GM19238 (cell line): ENCODE results near the gene ABCC6.
"Not testable (repeated sequence)": the region's sequence is repeated elsewhere in the genome, so short reads cannot be mapped to it uniquely, and the experiment has no call there.

Source experiments
- DNase-seq: peaks from one replicate; pipeline ENCODE4 v3.0.0; 2011; ENCODE audit warnings: low spot score; ENCODE audit not compliant: insufficient read length

Gene ABCC6

DNA sequence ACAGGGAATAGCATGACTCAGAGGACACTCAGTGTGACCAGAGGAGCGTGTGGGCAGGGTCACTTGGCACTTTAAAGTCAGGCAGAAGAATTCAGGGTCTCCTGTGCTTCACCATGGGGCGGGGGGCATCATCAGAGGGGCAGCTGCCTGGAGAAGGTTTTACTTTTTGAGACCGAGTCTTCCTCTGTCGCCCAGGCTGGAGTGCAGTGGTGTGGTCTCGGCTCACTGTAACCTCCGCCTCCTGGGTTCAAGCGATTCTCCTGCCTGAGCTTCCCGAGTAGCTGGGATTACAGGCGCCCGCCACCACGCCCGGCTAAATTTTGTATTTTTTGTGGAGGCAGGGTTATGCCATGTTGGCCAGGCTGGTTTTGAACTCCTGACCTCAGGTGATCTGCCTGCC lies 32.3 kb downstream of the ABCC6 start:
- DNase-seq, result not testable (repeated sequence)

GRCh38 chr16:16190546-16190945 lies 32.7 kb downstream of the ABCC6 start:
- no peak for DNase-seq

- DNase-seq, result no peak
Measured at GRCh38 chr16:16189842-16190241, 33.5 kb downstream of the ABCC6 start.

GRCh38 chr16:16188827-16189226 lies 34.5 kb downstream of the ABCC6 start:
- no peak for DNase-seq

DNA sequence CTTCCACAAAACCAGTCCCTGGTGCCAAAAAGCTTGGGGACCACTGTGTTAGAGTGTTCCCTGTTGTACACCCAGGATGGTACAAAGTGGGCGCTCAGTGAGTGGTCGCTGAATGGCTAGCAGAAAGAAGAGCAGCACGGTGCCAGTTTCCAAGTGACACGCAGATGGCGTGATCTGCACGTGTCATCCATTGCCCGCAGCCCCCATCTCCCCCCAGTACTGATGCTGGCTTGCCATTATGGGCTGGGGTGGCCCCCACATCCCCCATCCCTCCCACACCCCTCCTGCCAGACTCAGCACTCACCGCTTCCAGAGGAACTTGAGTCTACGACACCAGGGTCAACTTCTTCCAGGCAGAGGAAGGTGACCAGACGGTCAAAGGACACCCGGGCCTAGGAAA lies 36.5 kb downstream of the ABCC6 start:
- DNase-seq, result no peak

DNA sequence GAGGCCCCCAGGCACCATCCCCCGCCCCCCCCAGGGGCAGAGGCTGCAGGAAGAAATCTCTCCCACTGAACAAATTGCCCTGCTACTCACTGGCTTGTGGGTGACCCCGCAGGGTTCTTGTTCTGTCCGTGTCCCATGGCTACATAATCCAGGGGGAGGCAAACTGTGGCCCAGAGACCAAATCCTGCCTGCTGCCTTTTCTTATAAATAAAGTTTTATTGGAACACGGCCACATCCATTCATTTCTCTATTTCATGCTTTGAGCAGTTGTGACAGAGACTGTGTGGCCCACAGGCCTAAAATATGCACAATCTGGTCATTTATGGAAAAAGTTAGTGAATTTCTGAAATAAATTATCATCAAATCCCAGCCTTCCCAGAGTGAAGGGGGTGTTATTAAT lies 38.2 kb downstream of the ABCC6 start:
- no peak for DNase-seq

GRCh38 chr16:16184594-16184993 lies 38.7 kb downstream of the ABCC6 start:
- DNase-seq, result no peak

DNA sequence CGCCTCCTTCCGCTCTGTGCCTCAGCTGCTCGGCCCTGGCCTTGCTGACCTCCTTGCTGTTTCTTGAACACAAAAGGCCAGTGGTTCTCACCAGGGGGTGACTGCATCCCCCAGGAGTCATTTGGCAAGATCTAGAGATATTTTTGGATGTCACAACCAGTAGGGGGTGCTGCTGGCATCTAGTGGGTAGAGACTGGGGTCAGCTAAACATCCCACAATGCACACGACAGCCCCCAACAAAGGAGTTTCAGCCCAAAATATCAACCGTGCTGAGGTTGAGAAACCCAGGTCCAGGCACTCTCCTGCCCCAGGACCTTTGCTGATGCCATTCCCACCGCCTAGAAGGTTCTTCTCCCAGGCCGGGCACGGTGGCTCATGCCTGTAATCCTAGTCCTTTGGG lies 39.7 kb downstream of the ABCC6 start:
- no peak for DNase-seq

DNA sequence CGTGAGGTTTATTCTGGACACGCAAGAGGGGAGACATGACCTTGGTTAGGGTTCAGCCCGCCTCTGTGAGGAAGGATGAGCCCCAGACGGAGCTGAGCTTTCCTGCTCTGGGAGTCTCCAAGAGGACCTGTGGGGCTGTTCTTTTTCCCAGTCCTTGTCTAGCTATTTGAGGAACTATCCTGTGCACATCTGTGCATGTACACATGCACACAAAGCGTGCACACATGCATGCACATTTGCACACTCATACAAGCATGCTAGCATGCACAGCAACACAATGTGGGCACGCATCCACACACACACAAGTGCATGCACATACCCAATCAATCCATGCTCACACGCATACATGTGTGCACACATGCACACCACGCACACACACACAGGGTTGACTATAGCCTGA lies 40.4 kb downstream of the ABCC6 start:
- no peak for DNase-seq

- DNase-seq, result not testable (repeated sequence)
Measured at GRCh38 chr16:16181748-16182147, 41.5 kb downstream of the ABCC6 start.

DNA sequence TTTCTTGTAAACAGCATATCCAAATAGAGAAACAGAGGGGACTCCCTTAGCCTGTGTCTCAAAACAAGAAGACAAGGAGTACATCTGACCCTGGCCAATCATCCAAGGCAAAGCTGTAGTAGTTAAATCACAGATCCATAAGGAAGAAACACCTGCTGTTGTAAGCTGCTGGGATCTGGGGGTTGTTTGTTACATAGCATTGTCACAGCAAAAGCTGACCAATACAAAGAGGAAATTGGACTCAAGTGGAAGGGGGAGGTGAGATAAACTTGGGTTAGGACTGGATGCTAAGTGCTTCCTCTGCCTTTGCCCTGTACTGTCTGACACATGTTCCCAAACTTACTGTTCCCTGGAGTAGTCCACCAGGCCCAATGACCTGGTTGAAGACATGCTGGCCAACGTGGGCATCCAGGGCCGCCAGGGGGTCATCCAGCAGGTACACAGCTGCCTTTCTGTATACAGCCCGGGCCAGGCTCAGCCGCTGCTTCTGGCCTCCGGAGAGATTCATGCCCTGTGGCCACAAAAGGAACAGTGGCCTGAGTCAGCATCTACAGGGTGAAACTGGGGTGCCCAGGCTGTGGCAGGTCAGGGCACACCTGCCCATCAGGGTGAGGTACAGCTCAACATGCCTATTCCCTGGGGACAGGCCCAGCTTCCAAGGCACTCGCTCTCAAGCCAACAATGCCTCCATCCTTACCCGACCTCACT lies 44.7 kb downstream of the ABCC6 start:
- no peak for DNase-seq

DNA sequence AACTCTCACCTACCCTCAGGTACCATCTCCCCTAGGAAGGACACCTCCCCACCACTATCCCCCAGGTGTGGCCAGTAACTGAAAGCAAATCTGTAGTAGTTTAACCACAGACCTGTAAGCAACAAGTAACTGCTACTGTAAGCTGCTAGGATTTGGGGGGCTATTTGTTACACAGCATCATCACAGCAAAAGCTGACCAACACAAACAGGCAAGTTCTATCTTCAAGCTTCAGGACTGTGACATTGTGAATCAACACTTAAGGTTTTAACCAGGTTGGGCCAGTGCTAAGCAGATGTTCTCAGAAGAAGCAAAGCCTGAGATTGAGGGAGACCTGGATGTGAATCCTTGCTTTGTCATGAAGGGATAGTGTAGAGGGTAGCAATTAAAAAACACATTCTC lies 47.0 kb downstream of the ABCC6 start:
- no peak for DNase-seq

GRCh38 chr16:16175296-16175695 lies 48.0 kb downstream of the ABCC6 start:
- no peak for DNase-seq

DNA sequence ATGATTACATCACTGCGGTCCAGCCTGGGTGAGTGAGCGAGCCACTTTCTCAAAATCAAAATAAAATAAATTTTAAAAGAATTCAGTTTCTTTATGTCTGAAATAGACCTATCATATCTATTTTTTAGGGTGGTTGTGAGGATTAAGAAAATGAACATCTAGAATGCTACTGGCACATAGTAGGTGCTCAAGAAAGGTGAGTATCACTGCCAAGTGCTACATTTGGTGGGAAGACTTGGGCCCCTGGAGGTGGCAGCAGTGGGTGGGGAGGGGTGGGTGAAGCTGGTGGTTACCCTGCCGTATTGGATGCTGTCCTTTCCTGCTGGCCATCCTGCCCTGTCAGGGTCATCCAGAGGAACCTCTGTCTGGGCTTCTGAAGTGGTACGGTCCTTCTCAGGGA lies 50.3 kb downstream of the ABCC6 start:
- no peak for DNase-seq

- no peak for DNase-seq
Measured at GRCh38 chr16:16171332-16171919, 51.9 kb downstream of the ABCC6 start.

DNA sequence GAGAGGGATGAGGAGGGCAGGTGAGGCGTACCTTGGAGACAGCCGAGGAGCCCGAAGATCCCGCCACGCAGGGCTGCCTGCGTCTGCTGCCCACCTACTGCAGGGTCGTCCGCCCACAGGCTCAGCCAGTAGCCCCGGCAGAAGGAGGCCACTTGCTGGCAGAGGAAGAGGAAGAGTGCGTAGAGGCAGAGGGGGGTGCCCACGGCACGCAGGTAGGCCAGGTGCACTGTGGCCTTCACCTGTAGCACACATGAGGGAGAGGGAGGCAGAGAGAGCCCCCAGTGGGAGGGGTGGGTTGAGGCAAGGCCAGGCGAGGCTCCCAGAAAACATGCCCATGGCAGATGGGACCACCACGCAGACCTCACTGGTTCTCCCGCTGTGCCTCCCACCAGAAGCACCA lies 53.7 kb downstream of the ABCC6 start:
- DNase-seq, result no peak

DNA sequence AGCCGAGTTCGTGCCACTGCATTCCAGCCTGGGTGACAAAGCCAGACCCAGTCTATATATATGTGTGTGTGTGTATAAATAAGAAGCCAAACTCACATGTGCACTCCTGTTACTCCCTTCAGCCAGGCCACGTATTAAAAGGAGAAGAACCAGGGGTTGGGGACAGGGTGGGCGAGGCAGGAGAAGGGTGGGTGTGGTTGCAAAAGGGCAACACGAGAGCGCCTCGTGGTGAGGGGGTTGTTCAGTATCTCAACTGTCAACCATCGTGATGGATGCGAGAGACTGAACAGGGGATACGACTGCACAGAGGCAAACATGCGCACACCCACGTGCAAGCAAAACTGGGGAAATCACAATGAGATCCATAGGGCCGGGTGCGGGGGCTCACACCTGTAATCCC lies 54.9 kb downstream of the ABCC6 start:
- no peak for DNase-seq

- no peak for DNase-seq
Measured at GRCh38 chr16:16167927-16168326, 55.4 kb downstream of the ABCC6 start.

DNA sequence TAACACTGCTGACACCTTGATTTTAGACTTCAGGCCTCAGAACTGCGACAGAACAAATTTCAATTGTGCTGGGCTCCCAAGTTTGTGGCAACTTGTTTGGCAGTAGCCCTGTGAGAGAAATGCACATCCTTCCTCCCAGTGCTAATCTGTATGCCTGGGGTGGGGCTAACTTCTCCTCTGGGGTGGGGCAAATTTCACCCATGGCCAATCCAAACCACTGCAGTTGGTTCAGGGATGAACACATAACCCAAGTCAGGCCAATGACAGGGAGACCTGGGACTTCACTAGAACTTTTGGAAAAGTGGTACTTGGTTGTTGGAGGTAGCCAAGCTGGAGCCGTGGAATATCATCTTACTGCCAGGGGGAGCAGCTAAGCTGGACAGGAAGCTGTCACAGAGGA lies 56.3 kb downstream of the ABCC6 start:
- no peak for DNase-seq

GRCh38 chr16:16166085-16166484 lies 57.2 kb downstream of the ABCC6 start:
- no peak for DNase-seq

- no peak for DNase-seq
Measured at GRCh38 chr16:16164243-16164642, 59.1 kb downstream of the ABCC6 start.

DNA sequence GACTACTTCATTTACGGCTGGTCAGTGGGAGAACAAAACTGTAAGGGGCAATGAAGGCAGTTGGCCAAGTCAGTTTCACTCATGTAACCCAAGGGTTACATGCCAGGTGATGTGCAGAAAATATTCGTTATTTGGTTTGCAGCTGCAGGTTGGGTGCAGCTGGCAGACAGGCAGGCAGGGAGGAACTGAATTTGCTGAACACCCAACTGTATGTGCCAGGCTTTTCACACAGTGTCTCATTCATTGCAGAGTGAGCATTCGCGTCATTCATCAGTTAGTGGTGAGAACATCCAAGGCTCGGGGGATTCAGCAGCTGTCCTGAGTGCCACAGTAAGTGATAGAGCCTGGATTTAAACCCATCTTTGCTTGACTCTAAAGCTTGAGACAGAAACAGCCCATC lies 59.7 kb downstream of the ABCC6 start:
- no peak for DNase-seq

GRCh38 chr16:16163109-16163508 lies 60.2 kb downstream of the ABCC6 start:
- no peak for DNase-seq
